GM21528 (cell line): ENCODE measurements around the gene FILIP1L.

Source experiments
- ATAC-seq: cut with Tn5 transposase; IDR thresholded peaks from one replicate; pipeline ENCODE4 v1.9.1; 2021; ENCODE audit warnings: mild to moderate bottlenecking, moderate library complexity; ENCODE audit not compliant: unreplicated experiment, low FRiP score

Gene FILIP1L

GRCh38 chr3:99877031-99877579 is 237.2 kb downstream of the FILIP1L start:
- ATAC-seq = no peak

- peak; percentile 90 for ATAC-seq
Observed at GRCh38 chr3:99875929-99876841, 238.1 kb downstream of the FILIP1L start.

- no peak for ATAC-seq
Observed at GRCh38 chr3:99875581-99875928, 238.7 kb downstream of the FILIP1L start.

GRCh38 chr3:99874237-99875002 is 239.9 kb downstream of the FILIP1L start:
- ATAC-seq = no peak

- ATAC-seq = no peak
Observed at GRCh38 chr3:99873269-99874102, 240.8 kb downstream of the FILIP1L start.

GRCh38 chr3:99872923-99873254 is 241.4 kb downstream of the FILIP1L start:
- peak; percentile 56 for ATAC-seq

- ATAC-seq = no peak
Observed at GRCh38 chr3:99871231-99872045, 242.9 kb downstream of the FILIP1L start.

GRCh38 chr3:99870712-99871111 is 243.6 kb downstream of the FILIP1L start:
- no peak for ATAC-seq

- no peak for ATAC-seq
Observed at GRCh38 chr3:99869621-99870020, 244.7 kb downstream of the FILIP1L start.

- ATAC-seq = no peak
Observed at GRCh38 chr3:99868311-99868646, 246.0 kb downstream of the FILIP1L start.

GRCh38 chr3:99867594-99868310 is 246.5 kb downstream of the FILIP1L start:
- ATAC-seq = no peak

- no peak for ATAC-seq
Observed at GRCh38 chr3:99866261-99866761, 248.0 kb downstream of the FILIP1L start.

GRCh38 chr3:99865321-99865720 is 249.0 kb downstream of the FILIP1L start:
- no peak for ATAC-seq

- no peak for ATAC-seq
Observed at GRCh38 chr3:99864289-99864688, 250.0 kb downstream of the FILIP1L start.

GRCh38 chr3:99863588-99863987 is 250.7 kb downstream of the FILIP1L start:
- ATAC-seq = no peak

- ATAC-seq = no peak
Observed at GRCh38 chr3:99863002-99863401, 251.3 kb downstream of the FILIP1L start.

GRCh38 chr3:99862208-99862607 is 252.1 kb downstream of the FILIP1L start:
- no peak for ATAC-seq

GRCh38 chr3:99861216-99861615 is 253.1 kb downstream of the FILIP1L start:
- no peak for ATAC-seq

GRCh38 chr3:99859825-99860224 is 254.5 kb downstream of the FILIP1L start:
- no peak for ATAC-seq
